Lung microvascular endothelial cell (primary cell): ENCODE results near the gene AGO1. TPM values are rescaled to one million over a fixed set of nuclear protein-coding genes. Genes with fewer than 3 reads are reported as not detected.
"Not testable (repeated sequence)": the region's sequence is repeated elsewhere in the genome, so short reads cannot be mapped to it uniquely, and the experiment has no call there.

Experiments
- DNase-seq, 2 donors: peaks; one replicate each; pipeline versions ENCODE4 v3.0.0 to v3.0.0-alpha.2; 2010; ENCODE audit warnings: low read depth in 2 of 2
- total RNA-seq: library from RNA; depleted of rRNA; stranded (reverse); fragments of >200 nt; gene quantifications from 2 replicates; pipeline ENCODE4 v1.2.1, GENCODE V29; 2014

AGO1 gene
- total RNA-seq, 1 donor from 2014 or later = 8.3 TPM

DNA sequence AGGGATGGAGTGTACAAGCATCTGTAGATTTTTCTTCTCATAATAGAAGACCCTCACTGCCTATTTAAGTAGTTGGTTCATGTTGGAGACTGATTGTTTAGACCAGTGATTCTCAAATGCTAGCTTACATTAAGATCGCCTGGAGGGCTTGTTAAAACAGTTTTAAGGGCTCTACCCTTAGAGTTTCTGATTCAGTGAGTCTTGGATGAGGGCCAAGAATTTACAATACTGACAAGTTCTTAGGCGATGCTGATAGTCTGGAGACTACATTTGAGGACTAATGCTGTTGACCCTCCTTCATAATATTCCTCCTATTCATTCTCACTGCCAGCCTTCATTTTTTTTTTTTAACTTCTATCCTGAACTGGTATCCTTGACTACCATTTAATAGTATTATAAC, 32.7 kb downstream of the AGO1 start:
- peak in 1 of 2 donors; percentile 14 for DNase-seq

DNA sequence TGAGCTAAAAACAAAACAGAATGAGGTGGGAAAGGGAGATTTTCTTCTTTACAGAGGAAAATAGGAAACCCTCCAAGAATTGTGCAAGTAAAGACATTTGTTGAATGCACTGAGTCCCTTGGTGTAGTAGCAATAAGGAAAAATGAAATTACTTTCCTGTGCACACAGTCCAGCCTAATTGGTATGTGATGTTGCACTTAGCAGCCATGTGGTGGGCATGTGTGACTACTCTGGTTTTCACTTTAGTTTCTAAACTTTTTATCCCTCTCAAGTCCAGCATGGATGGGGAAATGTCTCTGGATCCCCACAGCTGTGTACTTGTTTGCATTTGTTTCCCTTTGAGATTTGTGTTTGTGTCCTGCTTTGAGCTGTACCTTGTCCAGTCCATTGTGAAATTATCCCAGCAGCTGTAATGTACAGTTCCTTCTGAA, 40.8 kb downstream of the AGO1 start:
- DNase-seq = no peak

DNA sequence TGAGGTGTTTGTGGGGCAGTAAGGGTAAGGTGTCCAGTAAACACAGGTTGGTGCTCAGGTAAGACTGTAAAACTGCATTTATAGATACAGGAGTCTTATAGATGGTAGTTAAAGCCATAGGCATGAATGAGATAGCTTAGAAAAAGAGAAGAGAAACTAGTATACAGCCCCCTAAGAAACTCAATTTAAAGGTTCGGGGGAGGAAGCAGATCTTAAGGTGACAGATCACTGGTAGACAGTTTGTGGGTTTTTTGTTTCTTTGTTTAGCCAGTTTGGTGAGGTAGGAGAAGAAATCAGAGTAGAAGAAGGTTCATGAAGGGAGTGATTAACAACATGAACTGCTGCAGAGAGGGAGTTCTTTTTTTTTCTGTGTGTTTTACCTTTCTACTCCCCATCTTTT, 41.8 kb downstream of the AGO1 start:
- no peak for DNase-seq

DNA sequence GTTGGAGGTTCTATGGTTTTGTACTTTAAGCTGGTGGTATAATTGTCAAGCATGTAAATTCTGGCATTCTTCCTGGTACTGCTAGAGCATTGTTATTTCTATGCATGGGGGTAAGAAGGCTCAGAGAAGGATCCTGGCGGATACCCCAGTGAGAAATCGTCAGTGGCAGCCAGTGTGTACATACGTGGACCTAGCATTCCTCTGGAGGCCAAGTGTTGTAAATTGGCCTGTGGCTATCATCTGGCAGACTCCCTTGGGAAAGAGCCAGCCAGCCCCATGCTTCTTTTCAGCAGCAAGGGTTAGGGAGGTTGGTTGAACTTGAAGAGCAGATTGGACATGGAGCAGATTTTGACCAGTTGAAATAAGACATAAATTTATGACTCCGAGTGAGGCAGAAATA, 42.7 kb downstream of the AGO1 start:
- DNase-seq = no peak

DNA sequence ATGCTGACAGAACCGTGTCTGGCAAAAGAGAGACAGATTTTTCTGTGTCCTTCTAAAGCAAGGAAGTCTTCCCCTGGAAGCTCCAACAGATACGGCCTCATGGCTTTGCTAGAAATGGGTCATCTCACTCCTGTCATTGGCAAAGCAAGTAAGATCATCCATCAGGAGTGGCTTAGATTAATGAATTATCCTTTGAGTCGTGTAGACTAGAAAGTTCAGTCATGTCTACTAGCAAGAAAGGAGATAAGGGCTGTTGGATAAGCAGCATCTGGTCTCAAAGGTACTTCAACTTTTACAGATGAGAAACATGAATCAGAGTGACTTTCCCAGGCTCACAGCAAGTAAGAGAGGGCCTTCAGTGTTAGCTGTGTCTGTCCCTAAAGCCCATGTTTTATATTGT, 44.5 kb downstream of the AGO1 start:
- no peak for DNase-seq

DNA sequence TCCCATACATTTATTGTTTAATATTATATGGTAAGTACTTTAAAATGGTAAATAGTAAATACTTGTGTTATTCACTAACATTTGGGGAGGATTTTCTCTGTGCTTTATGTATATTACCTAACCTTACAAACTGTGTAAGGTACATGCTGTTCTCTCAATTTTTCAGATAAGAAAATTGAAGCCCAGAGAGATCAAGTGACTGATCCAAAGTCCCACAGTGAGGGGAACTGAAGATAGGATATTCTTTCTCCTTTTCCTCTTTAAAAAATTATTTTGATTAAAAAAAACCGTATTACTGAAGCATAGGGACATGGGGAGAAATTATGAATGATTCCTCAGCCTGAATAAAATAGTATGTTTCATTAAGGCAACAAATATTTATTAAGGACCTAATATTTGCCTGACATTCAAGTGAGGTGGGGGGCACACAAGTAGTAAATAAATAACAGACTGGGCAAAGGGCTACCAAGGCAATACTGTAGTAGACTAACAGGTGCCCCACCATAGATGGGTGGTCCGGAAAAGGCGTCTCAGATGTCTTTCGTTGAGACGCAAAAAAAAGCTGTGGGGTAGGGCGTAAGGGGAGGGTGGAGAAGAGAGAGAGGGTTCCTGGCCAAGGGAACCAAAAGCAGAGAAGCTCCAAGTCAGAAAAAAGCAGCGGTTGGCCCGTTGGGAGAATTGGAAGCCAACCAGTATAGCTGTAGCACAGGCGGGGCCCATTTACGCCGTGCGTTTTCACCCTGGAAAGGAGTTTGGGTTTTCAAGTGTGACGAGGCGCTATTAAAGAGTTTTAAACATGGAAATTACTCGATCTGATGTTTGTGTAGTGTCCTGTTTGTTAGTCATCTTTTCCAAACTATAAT, 47.0 kb downstream of the AGO1 start:
- no peak for DNase-seq

DNA sequence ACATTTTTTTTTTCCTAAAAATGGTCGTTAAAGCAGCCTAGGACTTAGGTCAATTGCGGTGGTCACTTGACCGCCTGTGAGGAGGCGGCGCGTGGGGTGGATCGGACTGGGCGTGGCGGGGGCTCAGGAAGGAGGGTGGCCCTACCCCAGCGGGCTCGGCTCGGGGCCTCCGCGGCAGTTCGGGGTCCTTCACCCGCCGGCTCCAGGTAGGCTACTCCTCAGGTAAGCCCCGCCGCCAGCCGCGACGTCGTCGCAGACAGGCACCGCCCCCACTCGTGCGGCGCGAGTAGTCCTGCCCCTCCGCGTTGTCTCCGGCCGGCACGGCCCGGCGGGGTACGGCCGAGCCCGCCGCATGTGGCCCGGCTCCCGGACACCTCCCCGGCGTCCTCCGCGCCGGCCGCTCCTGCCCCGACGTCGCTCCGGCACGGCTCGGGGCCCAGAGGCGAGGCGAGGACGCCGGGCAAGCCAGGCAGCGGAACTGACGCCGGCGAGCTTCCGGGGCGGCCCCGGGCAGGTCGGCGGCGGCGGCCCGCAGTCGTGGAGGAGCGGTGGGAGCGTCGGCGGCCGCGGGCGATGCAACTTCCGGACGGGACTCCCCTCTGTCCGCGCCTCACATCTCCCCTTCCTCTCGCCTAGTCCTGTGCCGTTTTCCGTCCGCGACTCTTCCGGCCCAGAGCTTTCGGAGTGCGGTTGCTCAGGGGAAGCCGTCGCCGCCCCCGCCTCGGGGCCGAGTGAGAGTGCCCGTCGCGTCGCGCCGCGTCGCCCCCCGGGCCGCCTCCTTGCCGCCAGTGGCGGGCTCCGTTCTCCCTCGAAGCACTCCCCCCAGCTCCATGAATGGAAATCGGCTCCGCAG, 47.8 kb downstream of the AGO1 start, which contains the start of gene AGO3:
TSS of gene AGO3 (plus strand) at position 513 of the 853 bp plus-strand sequence. CDS start at position 835, 322 bp downstream.
- peak; percentile 81 to 82 for DNase-seq

DNA sequence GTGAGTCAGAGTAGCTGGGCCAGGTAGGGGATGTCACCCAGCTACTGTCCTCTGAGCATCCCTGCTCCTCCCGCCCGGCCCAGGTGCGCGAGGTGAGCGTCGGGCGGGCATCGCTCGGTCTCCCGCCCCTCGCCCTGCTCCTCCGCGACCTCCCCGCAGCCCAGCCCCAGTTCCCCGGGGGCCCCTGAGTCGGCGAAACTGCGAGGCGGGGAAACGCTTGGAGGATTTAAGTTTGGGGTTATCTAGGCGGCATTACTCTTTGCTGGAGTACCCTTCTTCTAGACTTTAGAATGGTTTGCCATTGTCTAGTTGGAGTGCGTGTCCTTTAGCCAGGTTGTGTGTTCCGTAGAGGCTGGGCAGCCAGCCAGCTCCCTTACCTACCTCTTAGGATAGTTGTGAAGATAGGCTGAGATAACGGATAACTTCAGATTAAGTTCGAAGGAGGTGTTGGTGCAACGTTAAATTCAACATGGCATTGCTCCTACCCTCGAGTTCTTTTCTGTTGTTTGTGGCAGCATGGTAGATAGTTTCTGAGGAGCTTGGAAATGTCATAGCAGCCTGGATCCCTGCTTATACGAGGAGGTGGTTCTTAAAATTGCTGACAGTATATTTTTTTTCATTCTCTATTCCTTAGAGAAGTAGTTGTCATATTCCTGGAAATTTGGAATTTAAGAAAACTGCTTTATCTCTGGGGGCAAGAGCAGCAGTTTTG, 48.6 kb downstream of the AGO1 start:
- DNase-seq = peak; percentile 22 to 29

DNA sequence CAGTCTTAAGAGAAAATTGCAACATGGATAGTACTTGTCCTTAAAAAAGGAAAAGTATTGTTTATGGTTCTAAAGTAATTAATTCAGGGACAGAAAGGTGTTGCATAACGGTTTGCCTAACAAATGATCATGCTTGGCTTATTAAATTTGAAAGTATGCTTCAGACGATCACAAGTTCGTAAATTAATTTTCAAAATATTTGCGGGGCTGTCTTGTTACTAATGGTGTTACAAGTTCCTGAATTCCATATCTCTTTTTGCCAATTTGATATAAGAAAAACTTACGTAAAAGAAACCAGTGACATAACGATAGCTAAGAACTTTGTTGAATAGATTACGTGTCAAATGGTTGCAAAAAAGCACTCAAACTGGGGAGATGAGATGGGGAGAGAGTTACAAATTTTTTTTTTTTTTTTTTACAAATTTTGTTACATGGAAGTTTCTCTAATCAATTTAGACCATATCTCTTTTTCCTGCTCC, 49.2 kb downstream of the AGO1 start:
- no peak for DNase-seq

DNA sequence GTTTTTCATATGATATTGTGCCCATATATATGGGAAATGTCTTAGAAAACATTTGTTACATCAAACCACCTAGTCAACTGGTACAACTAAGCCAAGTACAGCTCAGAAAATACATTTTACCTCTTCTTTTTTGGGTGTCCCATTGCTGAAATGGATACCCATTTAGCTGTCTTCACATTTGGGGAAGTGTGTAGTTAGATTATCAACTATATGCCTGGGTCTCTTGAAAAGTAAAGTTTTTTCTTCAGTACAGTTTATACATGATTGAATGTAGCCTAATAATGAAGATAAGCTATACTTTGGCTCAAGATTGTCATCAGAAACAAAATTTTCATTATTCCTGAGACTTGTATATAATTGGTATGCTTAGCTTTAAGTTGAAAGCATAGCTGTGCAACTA, 49.9 kb downstream of the AGO1 start:
- DNase-seq = no peak

DNA sequence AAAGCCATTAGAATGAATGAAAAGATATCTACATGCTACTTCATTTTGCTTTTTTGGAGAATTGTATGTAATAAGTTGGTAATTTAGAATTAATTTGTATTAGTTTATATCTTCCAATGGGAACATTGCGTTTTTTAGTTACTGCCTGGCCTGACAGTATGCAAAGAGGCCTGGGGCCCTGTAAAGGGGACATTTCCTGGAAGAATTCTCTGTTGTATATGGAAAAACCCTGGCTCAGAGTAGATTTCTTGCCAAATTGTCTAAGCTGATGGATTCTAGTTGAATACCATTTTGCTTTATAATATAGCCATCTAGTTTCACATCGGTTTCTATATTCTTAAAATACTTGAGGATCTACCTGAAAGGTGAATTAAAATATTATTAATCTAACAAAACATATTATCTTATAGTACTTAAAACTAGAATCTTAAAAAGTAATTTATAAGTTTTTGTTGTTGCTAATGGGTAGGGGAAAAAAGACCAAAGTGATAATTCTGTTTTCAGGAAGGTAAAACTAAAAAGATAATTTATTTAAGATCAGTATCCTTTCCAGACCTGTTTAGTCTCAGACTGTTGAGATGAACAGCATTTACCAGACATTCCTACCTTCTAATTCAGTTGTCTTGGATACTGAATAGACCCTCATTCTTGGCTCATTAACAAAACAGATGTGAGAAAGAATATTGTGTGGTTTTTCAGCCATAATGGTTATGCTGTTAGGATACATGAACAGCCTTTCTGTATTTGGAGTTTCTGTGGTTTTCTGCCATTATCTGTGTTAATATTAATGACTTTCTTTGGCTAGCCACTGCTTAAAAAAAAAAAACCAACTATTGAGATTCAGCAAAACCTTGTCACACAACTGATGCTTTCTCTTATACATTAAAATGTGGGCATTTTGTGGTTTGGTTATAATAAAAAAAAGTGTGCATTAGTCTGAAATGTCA, 52.7 kb downstream of the AGO1 start:
- peak; percentile 55 to 90 for DNase-seq

DNA sequence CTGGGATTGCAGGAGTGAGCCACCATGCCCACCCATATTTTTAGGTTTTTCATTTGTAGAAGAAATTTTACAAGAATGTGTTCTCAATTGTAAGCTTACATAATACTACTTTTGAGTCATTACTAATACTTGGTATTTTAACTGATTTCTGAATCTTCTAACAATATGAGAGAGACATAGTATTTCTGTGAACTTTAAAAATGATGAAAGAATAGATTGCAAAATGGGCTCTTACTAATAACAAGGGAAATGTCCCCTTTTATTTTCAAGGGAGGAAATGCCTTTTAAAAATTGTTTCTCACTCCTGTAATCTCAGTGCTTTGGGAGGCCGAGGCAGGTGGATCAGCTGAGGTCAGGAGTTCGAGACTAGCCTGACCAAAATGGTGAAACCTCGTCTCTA, 53.8 kb downstream of the AGO1 start:
- no peak for DNase-seq

DNA sequence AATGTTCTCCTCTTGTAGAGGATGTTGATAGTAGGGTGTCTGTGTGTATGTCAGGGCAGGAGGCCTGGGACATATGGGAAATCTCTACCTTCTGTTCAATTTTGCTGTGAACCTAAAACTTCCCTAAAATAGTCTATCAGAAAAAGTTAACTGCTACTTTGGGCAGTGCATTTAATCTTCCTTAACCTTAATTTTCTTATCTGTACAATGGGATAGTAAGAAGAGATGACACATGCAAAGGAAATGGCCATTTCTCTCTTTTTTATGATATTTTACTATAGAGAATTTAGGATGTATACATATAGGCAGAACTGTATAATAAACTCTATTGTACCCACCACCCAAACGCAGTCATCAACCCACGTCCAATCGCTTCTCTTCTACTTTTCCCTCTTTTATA, 56.5 kb downstream of the AGO1 start:
- no peak for DNase-seq

DNA sequence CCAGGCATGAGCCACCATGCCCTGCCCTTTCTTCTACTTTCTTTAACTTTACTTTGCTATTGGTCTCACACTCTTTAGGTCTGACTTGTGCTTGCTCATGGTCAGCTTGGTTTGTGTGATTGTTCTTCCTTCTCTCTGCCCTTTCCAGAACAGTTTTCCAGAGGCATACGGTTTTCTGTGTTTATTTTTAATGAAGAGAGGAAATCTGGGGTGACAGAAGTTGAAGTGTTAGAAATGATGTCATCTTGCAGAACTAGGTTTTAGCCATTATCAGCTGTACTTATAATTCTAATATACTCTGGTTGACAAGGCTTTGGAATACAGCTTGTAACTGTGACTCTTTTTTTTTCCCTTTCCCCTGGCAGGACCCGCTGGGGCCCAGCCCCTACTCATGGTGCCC, 62.3 kb downstream of the AGO1 start:
- DNase-seq = peak; percentile 20 to 65

DNA sequence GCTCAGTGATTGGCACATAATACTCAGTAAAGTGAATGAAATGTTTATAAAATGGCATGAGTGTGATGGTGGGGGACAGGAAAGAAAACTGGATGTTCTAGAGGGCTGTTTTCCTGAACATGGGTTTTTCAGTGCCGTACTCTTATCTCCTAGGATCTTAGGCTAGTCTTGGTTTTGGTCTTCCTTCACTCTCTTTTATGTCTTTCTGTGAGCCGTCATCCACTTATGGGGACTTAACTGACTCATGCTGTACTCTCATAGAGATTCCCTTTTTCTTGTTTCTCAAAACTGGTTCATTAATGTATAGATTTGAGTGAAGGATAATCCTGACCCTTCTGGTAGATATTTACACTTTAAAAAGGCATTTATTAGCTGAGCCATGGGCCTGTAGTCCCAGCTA, 64.5 kb downstream of the AGO1 start:
- DNase-seq = no peak

DNA sequence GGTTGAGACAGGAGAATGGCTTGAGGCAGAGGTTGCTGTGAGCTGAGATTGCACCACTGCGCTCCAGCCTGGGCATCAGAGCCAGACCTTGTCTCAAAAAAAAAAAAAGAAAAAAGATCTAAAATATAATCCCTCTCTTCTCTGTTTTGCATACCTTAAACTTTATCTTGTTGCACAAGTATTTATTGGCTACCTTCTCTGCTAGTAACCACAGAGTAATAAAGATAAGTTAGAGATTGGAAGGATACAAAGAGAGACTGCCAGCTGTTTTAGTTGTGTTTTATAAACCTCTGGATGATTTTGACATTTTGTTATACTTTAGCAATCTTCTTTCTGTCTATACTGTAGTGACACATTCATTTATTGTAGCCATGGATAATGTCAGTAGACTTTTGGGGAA, 75.5 kb downstream of the AGO1 start:
- no peak for DNase-seq

DNA sequence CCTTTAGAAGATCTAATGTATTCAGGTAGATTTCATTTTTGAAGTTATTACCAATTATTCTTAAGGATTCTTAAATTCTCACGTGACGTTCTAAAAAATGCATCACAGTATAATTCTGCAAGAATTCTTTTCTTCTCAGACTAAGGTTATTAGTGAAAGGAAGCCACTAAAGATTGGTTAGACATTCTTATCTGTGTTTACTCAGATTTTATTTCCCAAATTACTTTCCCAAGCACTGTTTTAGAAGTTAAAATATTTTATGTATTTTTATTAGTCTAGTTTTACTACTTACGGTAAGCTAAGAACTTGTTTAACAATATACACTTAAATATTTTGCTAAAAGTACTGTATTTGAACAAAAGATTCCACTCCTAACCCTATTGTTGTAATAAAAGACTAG, 76.3 kb downstream of the AGO1 start:
- DNase-seq = no peak

DNA sequence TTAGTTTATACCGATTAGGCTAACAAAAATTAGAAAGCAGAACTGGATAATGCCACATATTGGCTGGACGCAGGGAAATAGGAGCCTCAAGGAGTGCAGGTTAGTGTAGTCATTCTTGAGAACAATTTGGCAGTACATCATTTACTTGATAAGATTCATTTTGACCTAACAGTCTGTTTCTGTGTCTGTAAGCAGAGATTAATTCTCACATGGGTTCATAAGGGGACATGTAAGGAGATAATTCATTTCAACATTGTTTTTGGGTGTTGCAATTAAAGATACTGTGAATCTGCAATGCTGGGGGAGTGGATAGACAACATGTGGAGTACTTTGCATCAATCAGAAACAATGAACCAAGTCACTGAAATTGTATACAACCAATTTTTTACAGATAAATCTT, 79.9 kb downstream of the AGO1 start:
- no peak for DNase-seq

DNA sequence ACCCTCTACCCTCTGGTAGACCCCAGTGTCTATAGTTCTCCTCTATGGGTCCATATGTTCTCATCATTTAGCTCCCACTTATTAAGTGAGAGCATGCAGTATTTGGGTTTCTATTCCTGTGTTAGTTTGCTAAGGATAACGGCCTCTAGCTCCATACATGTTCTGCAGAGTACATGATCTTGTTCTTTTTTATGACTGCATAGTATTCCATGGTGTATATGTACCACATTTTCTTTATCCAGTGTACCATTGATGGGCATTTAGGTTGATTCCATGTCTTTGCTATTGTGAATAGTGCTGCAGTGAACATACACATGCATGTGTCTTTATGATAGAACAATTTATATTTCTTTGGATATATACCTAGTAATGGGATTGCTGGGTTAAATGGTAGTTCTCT, 81.3 kb downstream of the AGO1 start:
- not testable (repeated sequence) for DNase-seq

DNA sequence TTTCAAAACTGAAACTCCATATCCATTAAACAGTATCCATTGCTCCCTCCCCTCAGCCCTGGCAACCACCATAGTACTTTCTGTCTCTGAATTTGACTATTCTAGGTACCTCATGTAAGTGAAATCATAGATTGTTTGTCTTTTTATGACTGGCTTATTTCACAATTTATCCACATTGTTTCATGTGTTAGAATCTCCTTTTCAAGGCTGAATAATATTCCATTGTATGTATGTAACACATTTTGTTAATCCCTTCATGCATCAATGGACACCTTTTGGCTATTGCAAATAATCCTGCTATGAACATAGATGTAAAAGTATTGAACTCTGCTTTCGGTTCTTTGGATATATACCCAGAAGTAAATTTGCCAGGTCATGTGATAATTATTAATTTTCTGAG, 85.4 kb downstream of the AGO1 start:
- DNase-seq = no peak

DNA sequence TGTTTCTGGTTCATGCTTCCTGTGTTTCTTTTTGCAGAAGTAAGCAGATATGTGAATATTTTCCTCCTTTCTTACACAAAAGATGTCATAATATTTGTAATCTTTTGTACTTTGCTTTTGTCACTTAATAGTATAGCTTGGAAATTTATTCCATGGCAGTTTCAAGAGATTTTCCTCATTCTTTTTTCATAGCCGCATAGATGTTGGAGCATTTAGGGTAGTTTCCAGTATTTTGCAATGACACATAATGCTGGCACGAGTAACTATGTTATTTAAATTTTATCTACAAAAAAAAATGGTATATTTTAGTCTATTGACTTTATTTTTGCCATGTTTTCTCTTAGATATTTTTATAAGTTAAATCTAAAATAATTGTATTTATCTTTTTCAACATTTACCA, 88.6 kb downstream of the AGO1 start:
- no peak for DNase-seq
